Heart right ventricle (tissue), 16 donors: ENCODE data around the gene CAMK1D. TPM values are rescaled to one million over a fixed set of nuclear protein-coding genes. Genes with fewer than 3 reads are reported as not detected.

Experiments
- ATAC-seq, 8 donors: fragments of 200-7000 bp; cut with Tn5 transposase; one replicate each; pipeline ENCODE4 v1.9.1; 2020; ENCODE audit warnings: mild to moderate bottlenecking in 8 of 8, moderate library complexity in 8 of 8, moderate number of reproducible peaks in 1 of 8
- DNase-seq, 2 donors: peaks; one replicate each; pipeline ENCODE4 v3.0.0-alpha.2; 2020
- H3K27ac ChIP-seq, 10 donors: fragments of 200-600 bp; sonication (generic) in 2 of 10; one replicate each; pipeline versions ENCODE4 v1.5.0 to v1.8.0; 2020 to 2022; ENCODE audit warnings: mild to moderate bottlenecking in 3 of 10
- H3K27me3 ChIP-seq, 7 donors: fragments of 200-600 bp; one replicate each; pipeline ENCODE4 v1.8.0; 2021 to 2022; ENCODE audit warnings: mild to moderate bottlenecking in 2 of 7
- H3K36me3 ChIP-seq, 9 donors: fragments of 200-600 bp; sonication (generic) in 1 of 9; one replicate each; pipeline versions ENCODE4 v1.5.0 to v1.8.0; 2020 to 2022; ENCODE audit warnings: mild to moderate bottlenecking in 2 of 9
- H3K4me1 ChIP-seq, 9 donors: fragments of 200-600 bp; sonication (generic) in 1 of 9; one replicate each; pipeline versions ENCODE4 v1.5.0 to v1.8.0; 2020 to 2022; ENCODE audit warnings: mild to moderate bottlenecking in 4 of 9
- H3K4me3 ChIP-seq, 10 donors: fragments of 200-600 bp; sonication (generic) in 2 of 10; one replicate each; pipeline versions ENCODE4 v1.5.0 to v1.8.0; 2020 to 2022; ENCODE audit warnings: mild to moderate bottlenecking in 7 of 10, moderate library complexity in 2 of 10
- H3K9me3 ChIP-seq, 11 donors: fragments of 200-600 bp in 10 of 11; sonication (generic) in 2 of 11; one replicate each; pipeline versions ENCODE4 v1.5.0 to v1.8.0; 2013 to 2022; ENCODE audit warnings: mild to moderate bottlenecking in 2 of 11, control low read depth in 1 of 11, moderate library complexity in 1 of 11
- CTCF ChIP-seq, 9 donors: fragments of 200-600 bp; sonication (generic) in 2 of 9; IDR thresholded peaks; one replicate each; pipeline versions ENCODE4 v1.5.0 to v1.8.0; 2021 to 2022; ENCODE audit warnings: antibody characterized with exemption in 9 of 9, mild to moderate bottlenecking in 5 of 9, moderate library complexity in 1 of 9
- whole genome bisulfite sequencing, 2 donors: extraction: QIAGEN DNeasy Blood & Tissue Kit; methylation state at CpG; one replicate each; pipeline ENCODE4 v1.1.7; 2013; ENCODE audit warnings: inconsistent platforms in 1 of 2; 5-methylcytosine and 5-hydroxymethylcytosine counted together
- intact Hi-C, 10 donors: fragments of 100-400 bp; cut with DNase I; formaldehyde crosslinking; loops; one replicate each; pipeline versions ENCODE4 v1.11.1 to v1.14.2; 2022
- polyA plus RNA-seq, 2 donors: library from polyadenylated mRNA; stranded (reverse); fragments of 200-250 nt; gene quantifications; one replicate each; pipeline ENCODE4 v1.2.3, GENCODE V29; 2013
- total RNA-seq, 10 donors: library from RNA; stranded (reverse); fragmentation: NEBNext Ultra II Directional in 3 of 10; extraction: Animal tissue kit (Norgen Biotek cat#: 25700) in 3 of 10; gene quantifications; one replicate each; pipeline versions ENCODE4 v1.2.1 to v1.2.4, GENCODE V29; 2021 to 2023
- donor health status: Arrhythmogenic right ventricular cardiomyopathy.
- donor health status: ischemic (EF 13 %, LVEDD 7.1; RV severe dilation, severe dysfunction).
- donor health status: healthy with polysubstance abuse.
- donor health status: DM: no; HTN: yes; CAD: no.
- donor health status: DM: no; HTN: no; CAD: no.
- donor health status: ischemic (EF 25% LVEDD 6.9; RV normal size, moderate dysfunction).
- donor health status: ischemic (EF 25% LVEDD 5.7; RV mildly dilated, moderate dysfunction).
- donor health status: healthy.
- donor health status: DM: yes; HTN: yes; CAD: no.
- donor health status: Ischemic cardiomyopathy.
- donor health status: ischemic (EF 35%, LVEDD 5.7; RV mildly dilated, moderate dysfunction).
- donor health status: nonischemic (EF 11% LVEDD 7.7; RV severe dilation, severe dysfunction).
- donor health status: DM: yes; HTN: yes; CAD: no.
- donor health status: PGD.
- donor health status: ischemic (EF 29% LVEDD 5.4; RV normal size, mild dysfunction).
- donor health status: nonischemic (EF 23%, LVEDD 6.1; RV moderate dilation, normal function).

Gene CAMK1D
- total and polyA plus RNA-seq, 12 donors: 1.3 to 17.7 (median 2.6) TPM

GRCh38 chr10:12766223-12766622 is 416.9 kb downstream of the CAMK1D start:
- Histone ChIP-seq H3K27ac (no peak overlapping the region), H3K9me3 (no peaks in the 10 kb centered on the region), H3K27me3 (no peaks in the 10 kb centered on the region), H3K36me3 (peaks cover 0 to 19% (median 0%) of the 10 kb centered on the region in 9 donors), H3K4me3 (no peak overlapping the region), H3K4me1 (no peaks in the 10 kb centered on the region)
- intact Hi-C loops: no loop called here
- WGBS, 2 donors: 76 to 78% methylated on average over 5 of the region's 5 CpGs
- DNase-seq (no peak), ATAC-seq (no peak)
- TF ChIP-seq CTCF (IDR thresholded peaks at IDR 0.05): no peak

GRCh38 chr10:12768156-12769100 is 419.1 kb downstream of the CAMK1D start:
- TF ChIP-seq CTCF (IDR thresholded peaks at IDR 0.05): no peak
- DNase-seq (no peak), ATAC-seq (peak in 1 of 8 donors; percentile 46)
- intact Hi-C loops: no loop called here
- no peaks in the 10 kb centered on the region for H3K27me3 ChIP-seq
- WGBS, 2 donors: 58 to 64% methylated on average over 16 of the region's 16 CpGs
- H3K4me3 ChIP-seq: no peak overlapping the region
- H3K9me3 ChIP-seq: no peaks in the 10 kb centered on the region
- H3K36me3 ChIP-seq: peaks cover 0 to 9% (median 0%) of the 10 kb centered on the region in 9 donors
- no peaks in the 10 kb centered on the region for H3K4me1 ChIP-seq
- H3K27ac ChIP-seq: no peak overlapping the region

- WGBS, 2 donors: 84% methylated on average over 14 of the region's 14 CpGs
- intact Hi-C loops: no loop called here
- TF ChIP-seq CTCF (IDR thresholded peaks at IDR 0.05): no peak
Measured at GRCh38 chr10:12769323-12770044, 420.1 kb downstream of the CAMK1D start.

GRCh38 chr10:12771981-12772760 is 422.8 kb downstream of the CAMK1D start:
- intact Hi-C loops: no loop called here
- Histone ChIP-seq H3K4me3 (no peak overlapping the region), H3K27me3 (no peaks in the 10 kb centered on the region), H3K9me3 (no peaks in the 10 kb centered on the region), H3K4me1 (no peaks in the 10 kb centered on the region), H3K36me3 (peaks cover 0 to 9% (median 0%) of the 10 kb centered on the region in 9 donors), H3K27ac (no peak overlapping the region)
- no peak for DNase-seq
- no peak for ATAC-seq
- WGBS, 2 donors: 88 to 92% methylated on average over 19 of the region's 19 CpGs
- TF ChIP-seq CTCF (IDR thresholded peaks at IDR 0.05): no peak

More at GRCh38 chr10:12769323-12770044, 420.1 kb downstream of the CAMK1D start:
- Histone ChIP-seq H3K27ac (no peak overlapping the region), H3K9me3 (no peaks in the 10 kb centered on the region), H3K27me3 (no peaks in the 10 kb centered on the region), H3K4me1 (no peaks in the 10 kb centered on the region), H3K36me3 (peaks cover 0 to 9% (median 0%) of the 10 kb centered on the region in 9 donors), H3K4me3 (no peak overlapping the region)
- DNase-seq: no peak
- ATAC-seq: no peak
